Dermis blood vessel endothelial cell (primary cell): Measurements from ENCODE around the gene SH3TC1. TPM values are rescaled to one million over a fixed set of nuclear protein-coding genes. Genes with fewer than 3 reads are reported as not detected.

ENCODE experiments used
- DNase-seq: peaks from one replicate; pipeline ENCODE4 v3.0.0; 2010
- total RNA-seq: library from RNA; depleted of rRNA; stranded (reverse); fragments of >200 nt; gene quantifications from 2 replicates; pipeline ENCODE4 v1.2.3, GENCODE V29; 2014

The SH3TC1 gene
- total RNA-seq, 1 donor from 2014 or later: 217 TPM

- DNase-seq: no peak
Observed at GRCh38 chr4:8266088-8266487, 67.0 kb downstream of the SH3TC1 start.

- DNase-seq: no peak
Observed at GRCh38 chr4:8266508-8266907, 67.4 kb downstream of the SH3TC1 start.

GRCh38 chr4:8267077-8267476 lies 68.0 kb downstream of the SH3TC1 start:
- DNase-seq: peak; percentile 85

GRCh38 chr4:8268211-8268610 lies 69.1 kb downstream of the SH3TC1 start:
- no peak for DNase-seq

- no peak for DNase-seq
Observed at GRCh38 chr4:8268901-8269534, 69.9 kb downstream of the SH3TC1 start.

- peak; percentile 64 for DNase-seq
Observed at GRCh38 chr4:8269535-8270417, 70.7 kb downstream of the SH3TC1 start, which contains the start of gene HTRA3. TSS of gene HTRA3 (plus strand) at chr4:8269754. CDS start at chr4:8269969, 215 bp downstream.

GRCh38 chr4:8270418-8270771 lies 71.3 kb downstream of the SH3TC1 start:
- no peak for DNase-seq

- no peak for DNase-seq
Observed at GRCh38 chr4:8270912-8271815, 72.1 kb downstream of the SH3TC1 start.

- DNase-seq: no peak
Observed at GRCh38 chr4:8271821-8272220, 72.7 kb downstream of the SH3TC1 start.

- peak; percentile 66 for DNase-seq
Observed at GRCh38 chr4:8272472-8273428, 73.7 kb downstream of the SH3TC1 start.

- no peak for DNase-seq
Observed at GRCh38 chr4:8273450-8273849, 74.4 kb downstream of the SH3TC1 start.

- DNase-seq: no peak
Observed at GRCh38 chr4:8274066-8274652, 75.1 kb downstream of the SH3TC1 start.

GRCh38 chr4:8274765-8275547 lies 75.9 kb downstream of the SH3TC1 start:
- no peak for DNase-seq

- no peak for DNase-seq
Observed at GRCh38 chr4:8275548-8275910, 76.4 kb downstream of the SH3TC1 start.

GRCh38 chr4:8276358-8277240 lies 77.5 kb downstream of the SH3TC1 start:
- no peak for DNase-seq

- no peak for DNase-seq
Observed at GRCh38 chr4:8277356-8278008, 78.4 kb downstream of the SH3TC1 start.

- peak; percentile 19 for DNase-seq
Observed at GRCh38 chr4:8278009-8278395, 78.9 kb downstream of the SH3TC1 start.

GRCh38 chr4:8278421-8279287 lies 79.6 kb downstream of the SH3TC1 start:
- DNase-seq: peak; percentile 81
